H1 (cell line): Measurements from ENCODE around the gene SYT2. TPM values are rescaled to one million over a fixed set of nuclear protein-coding genes. Genes with fewer than 3 reads are reported as not detected.

Source experiments
- CTCF ChIA-PET: fragments of 300-600 bp; sonication (Branson Sonifier 250); formaldehyde crosslinking; loops from one replicate; lab custom pipeline; 2021; ENCODE audit not compliant: partially characterized antibody; lab: Charles Lee
- POLR2A ChIA-PET: fragments of 300-600 bp; sonication (Branson Sonifier 250); formaldehyde crosslinking; loops from one replicate; lab custom pipeline; 2021; ENCODE audit warnings: inconsistent platforms; ENCODE audit not compliant: partially characterized antibody; lab: Charles Lee
- DNase-seq, 2 experiments: peaks; one replicate each; pipeline versions ENCODE4 v3.0.0 to v3.0.0-alpha.2; 2010 to 2022; ENCODE audit warnings: low spot score in 2 of 2, low read depth in 1 of 2, mixed read lengths in 1 of 2
- FAIRE-seq: peaks from 2 replicates; lab custom pipeline; 2011; peaks lifted over from hg19 to GRCh38; lab: Jason Lieb, UNC
- H2AFZ ChIP-seq: 2 replicates; pipeline ENCODE4 v1.8.1; 2012; ENCODE audit warnings: low read length, inconsistent platforms
- H2AK5ac ChIP-seq: 2 replicates; pipeline ENCODE4 v1.6.1; 2013; ENCODE audit warnings: low read depth, low read length
- H2BK120ac ChIP-seq: replicated peaks from 2 replicates; pipeline ENCODE3; 2013; ENCODE audit warnings: low read depth, low read length, inconsistent platforms
- H2BK12ac ChIP-seq: 2 replicates; pipeline ENCODE4 v1.6.1; 2013; ENCODE audit warnings: low read depth, low read length
- H2BK15ac ChIP-seq: 2 replicates; pipeline ENCODE4 v1.6.1; 2013; ENCODE audit warnings: low read length
- H2BK20ac ChIP-seq: 2 replicates; pipeline ENCODE4 v1.6.1; 2013; ENCODE audit warnings: low read length
- H2BK5ac ChIP-seq: 2 replicates; pipeline ENCODE4 v1.6.1; 2013; ENCODE audit warnings: low read depth, low read length
- H3K14ac ChIP-seq: 2 replicates; pipeline ENCODE4 v1.6.1; 2013; ENCODE audit warnings: inconsistent platforms; ENCODE audit not compliant: insufficient read length
- H3K18ac ChIP-seq: 2 replicates; pipeline ENCODE4 v1.6.1; 2013; ENCODE audit warnings: low read length; ENCODE audit errors: extremely low read depth
- H3K23ac ChIP-seq: 2 replicates; pipeline ENCODE4 v1.6.1; 2013; ENCODE audit warnings: inconsistent platforms; ENCODE audit not compliant: insufficient read length
- H3K23me2 ChIP-seq: 2 replicates; pipeline ENCODE4 v1.6.1; 2013; ENCODE audit warnings: low read depth, low read length
- H3K27ac ChIP-seq: 2 replicates; pipeline ENCODE4 v1.6.1; 2011; ENCODE audit warnings: low read depth, low read length, inconsistent platforms
- H3K27me3 ChIP-seq, 4 experiments: replicated peaks in 1 of 4; 1 replicate in 1 of 4; 2 replicates in 3 of 4; pipeline versions ENCODE4 v1.6.1 to v1.8.1; 2011 to 2013; ENCODE audit warnings: low read length in 3 of 4, mild to moderate bottlenecking in 3 of 4, inconsistent platforms in 2 of 4, mixed read lengths in 2 of 4, moderate library complexity in 1 of 4; ENCODE audit not compliant: control insufficient read depth in 3 of 4, insufficient read depth in 3 of 4; ENCODE audit errors: extremely low read depth in 1 of 4
- H3K36me3 ChIP-seq, 4 experiments: 2 replicates each; pipeline versions ENCODE4 v1.6.1 to v1.8.1; 2011 to 2013; ENCODE audit warnings: mild to moderate bottlenecking in 4 of 4, low read length in 3 of 4, moderate library complexity in 2 of 4, control low read depth in 1 of 4, inconsistent platforms in 1 of 4; ENCODE audit not compliant: insufficient read depth in 4 of 4, control insufficient read depth in 2 of 4
- H3K4ac ChIP-seq: replicated peaks from 2 replicates; pipeline ENCODE3; 2013; ENCODE audit warnings: low read length, low read depth, mixed read lengths, inconsistent platforms; ENCODE audit not compliant: insufficient read length
- H3K4me1 ChIP-seq, 4 experiments: replicated peaks in 1 of 4; 1 replicate in 1 of 4; 2 replicates in 3 of 4; pipeline versions ENCODE4 v1.6.1 to v1.8.1; 2011 to 2013; ENCODE audit warnings: low read length in 3 of 4, inconsistent platforms in 2 of 4, mixed read lengths in 1 of 4; ENCODE audit not compliant: insufficient read depth in 4 of 4, control insufficient read depth in 3 of 4
- H3K4me2 ChIP-seq, 2 experiments: 2 replicates each; pipeline versions ENCODE4 v1.6.1 to v1.8.1; 2011 to 2013; ENCODE audit warnings: low read depth in 2 of 2, low read length in 2 of 2, control low read depth in 1 of 2, inconsistent platforms in 1 of 2, mild to moderate bottlenecking in 1 of 2; ENCODE audit not compliant: insufficient read depth in 1 of 2
- H3K4me3 ChIP-seq, 4 experiments: fragments of 200-600, 300-600 bp in 1 of 4; sonication (generic), shearing (Covaris generic), sonication (Bioruptor Twin) in 1 of 4; 2 replicates each; pipeline versions ENCODE4 v1.5.1 to v1.8.1; 2011 to 2016; ENCODE audit warnings: low read length in 4 of 4, low read depth in 3 of 4, control low read depth in 2 of 4, inconsistent platforms in 2 of 4, mild to moderate bottlenecking in 2 of 4, mixed read lengths in 1 of 4, moderate library complexity in 1 of 4; ENCODE audit not compliant: insufficient read depth in 2 of 4; ENCODE audit errors: extremely low read depth in 1 of 4
- H3K56ac ChIP-seq: replicated peaks from 2 replicates; pipeline ENCODE3; 2013; ENCODE audit warnings: low read depth, mild to moderate bottlenecking, mixed read lengths, low read length, inconsistent platforms; ENCODE audit not compliant: insufficient read length
- H3K79me1 ChIP-seq: 2 replicates; pipeline ENCODE4 v1.6.1; 2013; ENCODE audit warnings: low read depth, low read length, control low read depth
- H3K79me2 ChIP-seq, 2 experiments: 2 replicates each; pipeline versions ENCODE4 v1.6.1 to v1.8.1; 2012 to 2013; ENCODE audit warnings: low read length in 2 of 2, mild to moderate bottlenecking in 2 of 2, inconsistent platforms in 1 of 2; ENCODE audit not compliant: insufficient read depth in 2 of 2, control insufficient read depth in 1 of 2
- H3K9ac ChIP-seq, 4 experiments: replicated peaks in 1 of 4; 1 replicate in 1 of 4; 2 replicates in 3 of 4; pipeline versions ENCODE4 v1.6.1 to v1.8.1; 2011 to 2013; ENCODE audit warnings: low read depth in 3 of 4, low read length in 3 of 4, control low read depth in 2 of 4, mild to moderate bottlenecking in 2 of 4, moderate library complexity in 2 of 4, inconsistent platforms in 1 of 4; ENCODE audit errors: extremely low read depth in 1 of 4
- H3K9me3 ChIP-seq, 2 experiments: 2 replicates each; pipeline versions ENCODE4 v1.6.1 to v1.8.1; 2012 to 2013; ENCODE audit warnings: mild to moderate bottlenecking in 2 of 2, moderate library complexity in 2 of 2, control low read depth in 1 of 2, inconsistent platforms in 1 of 2, low read depth in 1 of 2, low read length in 1 of 2, mixed read lengths in 1 of 2; ENCODE audit not compliant: insufficient read depth in 2 of 2
- H4K20me1 ChIP-seq, 2 experiments: replicated peaks in 1 of 2; 2 replicates each; pipeline versions ENCODE3 to v1.8.1; 2011 to 2013; ENCODE audit warnings: inconsistent platforms in 2 of 2, low read length in 2 of 2, mild to moderate bottlenecking in 1 of 2; ENCODE audit not compliant: insufficient read depth in 2 of 2, control insufficient read depth in 1 of 2
- H4K5ac ChIP-seq: 2 replicates; pipeline ENCODE4 v1.6.1; 2013; ENCODE audit warnings: low read length, low read depth, mixed read lengths, inconsistent platforms; ENCODE audit not compliant: insufficient read length
- H4K8ac ChIP-seq: 2 replicates; pipeline ENCODE4 v1.8.0; 2013; ENCODE audit warnings: mild to moderate bottlenecking, moderate library complexity, low read length, inconsistent platforms; ENCODE audit not compliant: insufficient read depth; ENCODE audit errors: extremely low read depth
- H4K91ac ChIP-seq: replicated peaks from 2 replicates; pipeline ENCODE3; 2013; ENCODE audit warnings: low read length, mixed read lengths, inconsistent platforms; ENCODE audit not compliant: insufficient read length
- CTCF ChIP-seq, 3 experiments: IDR thresholded peaks; 1 replicate in 2 of 3; 2 replicates in 1 of 3; pipeline versions ENCODE4 v1.5.1 to v1.6.1; 2011; ENCODE audit warnings: low read length in 3 of 3, mild to moderate bottlenecking in 3 of 3, inconsistent platforms in 2 of 3, low read depth in 1 of 3, moderate library complexity in 1 of 3; ENCODE audit not compliant: insufficient read depth in 1 of 3; ENCODE audit errors: control extremely low read depth in 1 of 3
- HDAC6 ChIP-seq: IDR thresholded peaks from one replicate; pipeline ENCODE4 v1.7.1; 2012; ENCODE audit warnings: low read depth, mild to moderate bottlenecking, inconsistent platforms, low read length, moderate library complexity
- RAD21 ChIP-seq, 2 experiments: IDR thresholded peaks in 1 of 2; conservative IDR thresholded peaks in 1 of 2; 2 replicates each; pipeline ENCODE4 v1.6.1; 2011; ENCODE audit warnings: low read depth in 2 of 2, low read length in 2 of 2, improper control_type of control experiment in 1 of 2, inconsistent platforms in 1 of 2, mild to moderate bottlenecking in 1 of 2, moderate library complexity in 1 of 2
- SP4 ChIP-seq: IDR thresholded peaks from 2 replicates; pipeline ENCODE4 v1.6.1; 2012; ENCODE audit warnings: low read length, inconsistent platforms
- SRF ChIP-seq: IDR thresholded peaks from 2 replicates; pipeline ENCODE4 v1.6.1; 2011; ENCODE audit warnings: mild to moderate bottlenecking, low read depth, low read length, moderate library complexity
- WGBS, 2 experiments: shearing (Covaris generic) in 1 of 2; methylation state at CpG; one replicate each; pipeline versions ENCODE4 v1.1.6 to v1.1.7; 2013 to 2015; ENCODE audit warnings: low lambda C conversion rate in 2 of 2, mixed read lengths in 2 of 2, inconsistent platforms in 1 of 2, low coverage in 1 of 2, missing lambda C conversion rate in 1 of 2; ENCODE audit not compliant: insufficient replicate concordance in 2 of 2, insufficient coverage in 1 of 2, insufficient read length in 1 of 2; ENCODE audit errors: extremely low coverage in 1 of 2, missing lambda C conversion rate in 1 of 2; 5-methylcytosine and 5-hydroxymethylcytosine counted together
- polyA plus RNA-seq, 7 experiments: library from polyadenylated mRNA; depleted of rRNA in 3 of 7; stranded (reverse) in 5 of 7; unstranded in 2 of 7; fragments of >200 nt in 5 of 7; fragments of 200-250 nt in 2 of 7; gene quantifications; 1 replicate in 5 of 7; 2 replicates in 1 of 7; 4 replicates in 1 of 7; pipeline versions ENCODE4 v1.2.1 to v1.2.3, GENCODE V29; 2011 to 2013; ENCODE audit warnings: missing spikeins in 2 of 7, mixed read lengths in 2 of 7
- total RNA-seq: library from RNA; stranded (reverse); fragmentation: NEBNext Ultra II Directional; extraction: Animal tissue kit (Norgen Biotek cat#: 25700); gene quantifications from 2 replicates; pipeline ENCODE4 v1.2.1, GENCODE V29; 2021

Gene SYT2
- total and polyA plus RNA-seq, 2 of the 8 experiments (the other 6 are each of a cell fraction or from before 2014, with no cell fraction given): 2.8 to 11.0 TPM

DNA sequence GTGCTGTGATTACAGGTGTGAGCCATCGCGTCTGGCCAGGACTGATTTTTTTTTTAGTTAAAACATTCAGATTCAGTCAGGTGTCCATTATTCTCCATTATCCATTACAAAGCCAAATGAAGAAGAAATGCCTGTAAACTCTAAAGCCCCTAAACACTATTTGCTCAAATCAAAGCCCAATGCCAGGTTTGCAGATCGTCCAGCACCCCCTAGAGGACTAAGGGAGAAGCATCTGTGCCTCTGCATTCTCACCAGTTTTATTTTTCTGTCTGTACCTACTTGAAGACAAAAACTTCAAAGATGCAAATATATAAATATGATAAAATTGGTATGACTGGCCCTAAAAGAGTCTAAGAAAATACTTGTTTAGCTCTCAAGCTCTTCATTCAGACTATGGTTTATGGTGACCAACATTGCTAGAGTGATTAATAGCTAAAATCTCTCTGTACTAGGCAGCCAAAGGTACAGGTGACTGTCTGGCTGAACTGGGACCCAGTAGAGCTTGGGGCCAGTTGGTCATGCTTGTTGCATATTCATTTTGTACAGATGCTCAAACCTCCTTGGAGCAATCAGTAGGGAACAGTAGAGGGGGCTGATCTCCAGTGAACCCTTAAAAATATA is 138.4 kb downstream of the SYT2 start:
- Histone ChIP-seq H2BK15ac (no peak overlapping the region), H3K4me1 (peaks cover 12 to 19% (median 15%) of the 10 kb centered on the region in 4 experiments; a peak in 6 of 7 replicates), H3K9ac (no peak overlapping the region)

More for the DNA sequence above, 138.4 kb downstream of the SYT2 start:
- no peak overlapping the region for H2BK120ac ChIP-seq
- TF ChIP-seq SP4 (peak; percentile 51; the same call in 1 of the 2 replicates), CTCF (IDR thresholded peaks at IDR 0.05; ENCODE audit: control extremely low read depth in 1 of 3, insufficient read depth in 1 of 3, low read depth in 1 of 3, low read length in 3 of 3) (peak; percentile 57 to 84 (median 78)), HDAC6 (no peak), RAD21 (IDR thresholded peaks at IDR 0.05 in 1 of 2, conservative IDR thresholded peaks at IDR 0.05 in 1 of 2; ENCODE audit: low read depth in 2 of 2, low read length in 2 of 2) (peak; percentile 87 to 92), SRF (no peak)
- POLR2A ChIA-PET: interaction anchor here (0.6 to 0.8 kb wide), 4 partner anchors 59 to 337 kb away, joined by 3 to 4 read pairs (median 3); no protein-coding TSS in a partner anchor
- no peaks in the 10 kb centered on the region for H3K23me2 ChIP-seq
- CTCF ChIA-PET: interaction anchor here (0.6 to 10.1 kb wide), 62 partner anchors 8 to 1138 kb away, joined by 3 to 78 read pairs (median 4); no protein-coding TSS in a partner anchor
- no peaks in the 10 kb centered on the region for H3K9me3 ChIP-seq
- no peak overlapping the region for H3K23ac ChIP-seq
- no peak overlapping the region for H2BK5ac ChIP-seq
- H4K91ac ChIP-seq: no peak overlapping the region
- H4K5ac ChIP-seq: no peak overlapping the region
- H3K27me3 ChIP-seq: no peaks in the 10 kb centered on the region
- no peaks in the 10 kb centered on the region for H3K79me2 ChIP-seq
- H3K18ac ChIP-seq: no peak overlapping the region
- H3K56ac ChIP-seq: no peak overlapping the region
- H4K8ac ChIP-seq: no peak overlapping the region
- no peak for FAIRE-seq
- H3K4me3 ChIP-seq: no peak overlapping the region
- H3K36me3 ChIP-seq: no peaks in the 10 kb centered on the region
- no peak overlapping the region for H2AFZ ChIP-seq
- H2BK12ac ChIP-seq: no peak overlapping the region; the same call in 1 of the 2 replicates
- H2BK20ac ChIP-seq: no peak overlapping the region
- H3K27ac ChIP-seq: no peak overlapping the region
- H3K14ac ChIP-seq: no peak overlapping the region
- 43% methylated on average over 3 of the region's 3 CpGs; no CpG with 5 or more reads in 1 of the 2 experiments for WGBS, 2 experiments
- H2AK5ac ChIP-seq: no peak overlapping the region
- no peaks in the 10 kb centered on the region for H3K79me1 ChIP-seq
- no peak for DNase-seq
- no peak overlapping the region for H3K4ac ChIP-seq
- H3K4me2 ChIP-seq: no peak overlapping the region
- H4K20me1 ChIP-seq: no peaks in the 10 kb centered on the region
